Loucy (cell line): Measurements from ENCODE around the gene NFKB2.

Source experiments
- H2AFZ ChIP-seq: fragments of 200-600 bp; sonication (generic); 2 replicates; pipeline ENCODE4 v1.6.0; 2016; ENCODE audit warnings: antibody characterized with exemption, mild to moderate bottlenecking, low read length, moderate library complexity
- H3F3A ChIP-seq: fragments of 200-600 bp; 2 replicates; pipeline ENCODE4 v1.6.0; 2016; ENCODE audit warnings: antibody characterized with exemption, low read depth, mild to moderate bottlenecking
- H3K27me3 ChIP-seq: fragments of 200-600 bp; sonication (generic); 2 replicates; pipeline ENCODE4 v1.6.1; 2014; ENCODE audit warnings: low read length, mild to moderate bottlenecking; ENCODE audit not compliant: insufficient read depth, poor library complexity, severe bottlenecking
- H3K36me3 ChIP-seq: fragments of 200-600 bp; sonication (generic); 2 replicates; pipeline ENCODE4 v1.6.1; 2016; ENCODE audit warnings: low read length; ENCODE audit not compliant: insufficient read depth
- H3K4me1 ChIP-seq: fragments of 200-600 bp; sonication (generic); 2 replicates; pipeline ENCODE4 v1.5.1; 2014; ENCODE audit warnings: low read length, mild to moderate bottlenecking; ENCODE audit not compliant: insufficient read depth, poor library complexity, severe bottlenecking
- H3K4me2 ChIP-seq: fragments of 200-600 bp; sonication (generic); 2 replicates; pipeline ENCODE4 v1.6.0; 2014; ENCODE audit warnings: antibody characterized with exemption, low read length, low read depth, mild to moderate bottlenecking; ENCODE audit not compliant: poor library complexity, severe bottlenecking
- H3K4me3 ChIP-seq: fragments of 200-600 bp; sonication (generic); 2 replicates; pipeline ENCODE4 v1.5.1; 2014; ENCODE audit warnings: low read length, mild to moderate bottlenecking, mixed read lengths; ENCODE audit not compliant: poor library complexity, severe bottlenecking
- H3K79me2 ChIP-seq: fragments of 200-600 bp; sonication (generic); 2 replicates; pipeline ENCODE4 v1.6.1; 2014; ENCODE audit warnings: low read length; ENCODE audit not compliant: insufficient read depth
- H3K9ac ChIP-seq: fragments of 200-600 bp; sonication (generic); 2 replicates; pipeline ENCODE4 v1.6.0; 2014; ENCODE audit warnings: mild to moderate bottlenecking, low read depth, low read length, moderate library complexity; ENCODE audit not compliant: poor library complexity, severe bottlenecking
- H3K9me2 ChIP-seq: fragments of 200-600 bp; sonication (generic); replicated peaks from 2 replicates; pipeline ENCODE4 v1.6.1; 2016; ENCODE audit warnings: low read depth, low read length, mixed read lengths
- H3K9me3 ChIP-seq: fragments of 200-600 bp; sonication (generic); 2 replicates; pipeline ENCODE4 v1.6.1; 2014; ENCODE audit warnings: mild to moderate bottlenecking, antibody characterized with exemption, low read length, low read depth; ENCODE audit not compliant: insufficient read depth
- H4K20me1 ChIP-seq: fragments of 200-600 bp; sonication (generic); 2 replicates; pipeline ENCODE4 v1.6.0; 2014; ENCODE audit warnings: antibody characterized with exemption, low read length, mild to moderate bottlenecking; ENCODE audit not compliant: insufficient read depth, poor library complexity, severe bottlenecking
- CTCF ChIP-seq: fragments of 200-600 bp; sonication (generic); conservative IDR thresholded peaks from 2 replicates; pipeline ENCODE4 v1.5.1; 2014; ENCODE audit warnings: mild to moderate bottlenecking, antibody characterized with exemption, low read length
- EZH2phosphoT487 ChIP-seq: fragments of 200-600 bp; IDR thresholded peaks from 2 replicates; pipeline ENCODE4 v1.6.1; 2018; ENCODE audit warnings: antibody characterized with exemption, mild to moderate bottlenecking, moderate library complexity, borderline replicate concordance

Gene NFKB2

GRCh38 chr10:102413053-102413705 lies 17.7 kb downstream of the NFKB2 start:
- no peak overlapping the region for H3K9ac ChIP-seq
- no peaks in the 10 kb centered on the region for H3K79me2 ChIP-seq
- TF ChIP-seq CTCF = no peak
- no peak for TF ChIP-seq EZH2phosphoT487
- H4K20me1 ChIP-seq = no peaks in the 10 kb centered on the region
- no peaks in the 10 kb centered on the region for H3K9me2 ChIP-seq
- no peak overlapping the region for H2AFZ ChIP-seq
- no peak overlapping the region for H3K4me2 ChIP-seq
- H3K27me3 ChIP-seq = peaks cover 25% of the 10 kb centered on the region
- no peaks in the 10 kb centered on the region for H3F3A ChIP-seq
- H3K9me3 ChIP-seq = no peaks in the 10 kb centered on the region
- no peak overlapping the region for H3K4me3 ChIP-seq
- H3K36me3 ChIP-seq = no peaks in the 10 kb centered on the region
- no peaks in the 10 kb centered on the region for H3K4me1 ChIP-seq

GRCh38 chr10:102413806-102414561 lies 18.5 kb downstream of the NFKB2 start:
- Histone ChIP-seq H3K4me2 (no peak overlapping the region), H3K4me3 (no peak overlapping the region), H3K9me3 (no peaks in the 10 kb centered on the region), H3K36me3 (no peaks in the 10 kb centered on the region), H3K9me2 (no peaks in the 10 kb centered on the region), H3F3A (no peaks in the 10 kb centered on the region), H4K20me1 (no peaks in the 10 kb centered on the region), H2AFZ (no peak overlapping the region), H3K27me3 (peaks cover 22% of the 10 kb centered on the region), H3K79me2 (no peaks in the 10 kb centered on the region), H3K4me1 (no peaks in the 10 kb centered on the region), H3K9ac (no peak overlapping the region)
- TF ChIP-seq EZH2phosphoT487 (no peak), CTCF (no peak)

GRCh38 chr10:102414749-102415148 lies 19.2 kb downstream of the NFKB2 start:
- no peak overlapping the region for H3K9ac ChIP-seq

More at GRCh38 chr10:102414749-102415148, 19.2 kb downstream of the NFKB2 start:
- no peak overlapping the region for H2AFZ ChIP-seq
- no peaks in the 10 kb centered on the region for H4K20me1 ChIP-seq
- peaks cover 5% of the 10 kb centered on the region for H3K4me1 ChIP-seq
- TF ChIP-seq EZH2phosphoT487 = no peak
- no peak for TF ChIP-seq CTCF
- peaks cover 15% of the 10 kb centered on the region for H3K27me3 ChIP-seq
- no peak overlapping the region for H3K4me2 ChIP-seq
- no peaks in the 10 kb centered on the region for H3K9me3 ChIP-seq
- H3K36me3 ChIP-seq = no peaks in the 10 kb centered on the region
- no peaks in the 10 kb centered on the region for H3K79me2 ChIP-seq
- H3K9me2 ChIP-seq = no peaks in the 10 kb centered on the region
- H3K4me3 ChIP-seq = no peak overlapping the region
- no peaks in the 10 kb centered on the region for H3F3A ChIP-seq
